Right atrium auricular region (tissue), 2 donors: ENCODE data around the gene NUP37. TPM values are rescaled to one million over a fixed set of nuclear protein-coding genes. Genes with fewer than 3 reads are reported as not detected.
A peak's percentile ranks its signal among the peaks of the same experiment; 100 is the strongest.

Experiments
- DNase-seq: peaks from one replicate; pipeline ENCODE4 v3.0.0-alpha.2; 2019; ENCODE audit warnings: low spot score
- H3K27ac ChIP-seq, 2 donors: fragments of 200-600 bp; sonication (generic); 1 replicate in 1 of 2; 2 replicates in 1 of 2; pipeline ENCODE4 v1.5.1; 2016 to 2019
- H3K27me3 ChIP-seq, 2 donors: fragments of 200-600 bp; sonication (generic); one replicate each; pipeline versions ENCODE4 v1.5.1 to v1.6.0; 2017 to 2019
- H3K36me3 ChIP-seq: fragments of 200-600 bp; sonication (generic); one replicate; pipeline ENCODE4 v1.5.1; 2016
- H3K4me1 ChIP-seq, 2 donors: fragments of 200-600 bp; sonication (generic); one replicate each; pipeline versions ENCODE4 v1.5.1 to v1.6.0; 2017 to 2019
- H3K4me3 ChIP-seq, 2 donors: fragments of 200-600 bp; sonication (generic); 1 replicate in 1 of 2; 2 replicates in 1 of 2; pipeline ENCODE4 v1.5.1; 2017 to 2019; ENCODE audit warnings: mild to moderate bottlenecking in 1 of 2, moderate library complexity in 1 of 2
- H3K9me3 ChIP-seq, 2 donors: fragments of 200-600 bp; sonication (generic); one replicate each; pipeline ENCODE4 v1.5.1; 2019
- total RNA-seq, 2 donors: library from RNA; depleted of rRNA; stranded (reverse); fragments of >200 nt; gene quantifications; one replicate each; pipeline ENCODE4 v1.1.0, GENCODE V29; 2016
- TF ChIP-seq, protein P1 (sequence below), 2 donors: fragments of 200-600 bp; sonication (generic); IDR thresholded peaks; one replicate each; pipeline ENCODE4 v1.5.1; 2019; ENCODE audit warnings: antibody characterized with exemption in 2 of 2

The NUP37 gene
- total RNA-seq, 2 donors from 2014 or later: 8.1 to 15.4 TPM

DNA sequence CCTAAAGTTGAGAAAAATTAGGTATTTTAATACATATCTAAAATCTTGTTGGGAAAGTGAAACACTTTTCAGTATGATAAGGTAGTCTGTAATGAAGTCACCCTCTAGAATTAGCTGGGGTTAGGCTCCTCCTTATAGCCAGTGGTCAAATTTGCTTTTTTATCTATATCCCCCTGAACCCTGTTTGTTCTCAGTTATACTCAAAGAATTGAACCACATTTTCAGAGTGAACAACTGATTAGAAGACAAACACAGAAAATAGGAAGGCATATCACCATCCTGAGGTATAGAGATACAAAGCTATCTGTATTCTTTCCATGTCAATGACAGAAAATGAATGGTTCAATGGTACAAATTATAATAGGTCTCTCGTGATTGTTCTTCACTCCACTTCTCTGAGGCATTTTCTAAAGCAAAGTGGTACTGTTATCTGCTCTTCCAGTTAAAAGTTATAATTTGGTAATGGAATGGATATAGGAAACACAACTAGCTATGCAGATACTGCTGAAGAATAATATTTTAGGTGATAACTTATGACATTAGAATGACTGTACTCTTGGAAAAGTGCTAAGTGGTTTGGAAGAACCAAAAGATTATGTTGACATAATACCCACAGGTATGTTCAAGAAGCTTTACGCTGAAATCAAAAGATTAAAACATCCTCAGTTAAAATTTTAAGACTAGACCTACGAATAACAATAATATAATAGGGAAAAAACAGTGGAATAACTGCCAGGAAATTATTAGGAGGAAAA is 85.7 kb downstream of the NUP37 start:
- H3K4me3 ChIP-seq: no peak overlapping the region
- no peaks in the 10 kb centered on the region for H3K4me1 ChIP-seq
- no peaks in the 10 kb centered on the region for H3K27me3 ChIP-seq
- H3K27ac ChIP-seq: no peak overlapping the region
- TF ChIP-seq, protein P1, sequence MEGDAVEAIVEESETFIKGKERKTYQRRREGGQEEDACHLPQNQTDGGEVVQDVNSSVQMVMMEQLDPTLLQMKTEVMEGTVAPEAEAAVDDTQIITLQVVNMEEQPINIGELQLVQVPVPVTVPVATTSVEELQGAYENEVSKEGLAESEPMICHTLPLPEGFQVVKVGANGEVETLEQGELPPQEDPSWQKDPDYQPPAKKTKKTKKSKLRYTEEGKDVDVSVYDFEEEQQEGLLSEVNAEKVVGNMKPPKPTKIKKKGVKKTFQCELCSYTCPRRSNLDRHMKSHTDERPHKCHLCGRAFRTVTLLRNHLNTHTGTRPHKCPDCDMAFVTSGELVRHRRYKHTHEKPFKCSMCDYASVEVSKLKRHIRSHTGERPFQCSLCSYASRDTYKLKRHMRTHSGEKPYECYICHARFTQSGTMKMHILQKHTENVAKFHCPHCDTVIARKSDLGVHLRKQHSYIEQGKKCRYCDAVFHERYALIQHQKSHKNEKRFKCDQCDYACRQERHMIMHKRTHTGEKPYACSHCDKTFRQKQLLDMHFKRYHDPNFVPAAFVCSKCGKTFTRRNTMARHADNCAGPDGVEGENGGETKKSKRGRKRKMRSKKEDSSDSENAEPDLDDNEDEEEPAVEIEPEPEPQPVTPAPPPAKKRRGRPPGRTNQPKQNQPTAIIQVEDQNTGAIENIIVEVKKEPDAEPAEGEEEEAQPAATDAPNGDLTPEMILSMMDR (IDR thresholded peaks at IDR 0.05): no peak
- DNase-seq: no peak
- H3K36me3 ChIP-seq: peaks cover 38% of the 10 kb centered on the region
- H3K9me3 ChIP-seq: no peaks in the 10 kb centered on the region

DNA sequence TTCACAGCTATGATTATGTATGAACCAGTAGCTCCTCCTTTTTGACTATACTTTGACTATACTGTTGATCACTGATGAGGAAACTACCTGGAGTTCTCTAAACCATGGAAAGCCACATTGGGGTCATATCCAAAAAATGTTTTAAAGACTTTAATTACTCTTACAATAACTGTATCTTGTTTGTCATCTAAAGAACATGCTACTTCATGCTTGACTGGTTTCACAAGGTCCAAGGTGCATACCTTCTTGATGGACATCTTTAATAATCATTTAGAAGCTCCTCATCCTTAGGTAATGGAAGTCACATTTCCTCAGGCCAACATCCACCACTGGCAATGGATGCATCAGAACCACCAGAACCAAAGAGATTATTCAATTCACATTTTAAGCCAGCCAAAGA is 88.1 kb downstream of the NUP37 start:
- TF ChIP-seq, protein P1 (IDR thresholded peaks at IDR 0.05): no peak
- Histone ChIP-seq H3K27me3 (no peaks in the 10 kb centered on the region), H3K4me1 (no peaks in the 10 kb centered on the region), H3K27ac (no peak overlapping the region), H3K36me3 (peaks cover 24% of the 10 kb centered on the region), H3K9me3 (no peaks in the 10 kb centered on the region), H3K4me3 (no peak overlapping the region)
- no peak for DNase-seq

GRCh38 chr12:102029141-102029540 is 90.8 kb downstream of the NUP37 start:
- no peak overlapping the region for H3K4me3 ChIP-seq
- H3K27me3 ChIP-seq: no peaks in the 10 kb centered on the region
- H3K9me3 ChIP-seq: no peaks in the 10 kb centered on the region
- no peaks in the 10 kb centered on the region for H3K4me1 ChIP-seq
- TF ChIP-seq, protein P1 (IDR thresholded peaks at IDR 0.05): no peak
- no peak for DNase-seq
- peaks cover 2% of the 10 kb centered on the region for H3K36me3 ChIP-seq
- peak overlapping the region in 1 of 2 donors; percentile 3 for H3K27ac ChIP-seq

- H3K9me3 ChIP-seq: no peaks in the 10 kb centered on the region
- no peaks in the 10 kb centered on the region for H3K27me3 ChIP-seq
- H3K27ac ChIP-seq: no peak overlapping the region
- peaks cover 10% of the 10 kb centered on the region for H3K36me3 ChIP-seq
- H3K4me1 ChIP-seq: no peaks in the 10 kb centered on the region
- TF ChIP-seq, protein P1 (IDR thresholded peaks at IDR 0.05): no peak
- DNase-seq: no peak
- no peak overlapping the region for H3K4me3 ChIP-seq
These were observed 93.2 kb downstream of the NUP37 start for GRCh38 chr12:102026728-102027127.

DNA sequence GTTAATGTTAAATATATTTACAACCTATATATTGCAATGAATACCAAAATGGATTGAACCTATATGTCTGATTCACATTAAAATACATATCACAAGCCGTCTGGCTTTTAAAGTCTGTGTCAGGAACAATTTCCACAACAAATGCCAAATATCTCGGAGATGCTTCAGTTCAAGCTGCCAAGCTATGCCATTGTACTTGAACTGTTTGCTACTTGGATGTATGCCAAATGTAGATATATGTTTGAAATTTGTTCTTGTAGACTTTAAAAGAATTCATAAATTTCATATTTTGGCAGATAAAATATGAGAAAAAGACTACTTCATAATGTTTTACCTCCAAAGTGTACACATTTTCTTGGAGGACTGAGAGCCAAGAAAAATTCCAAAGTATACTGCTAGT is 95.1 kb downstream of the NUP37 start:
- no peaks in the 10 kb centered on the region for H3K9me3 ChIP-seq
- no peak for DNase-seq
- peaks cover 10% of the 10 kb centered on the region for H3K36me3 ChIP-seq
- no peaks in the 10 kb centered on the region for H3K4me1 ChIP-seq
- no peak overlapping the region for H3K27ac ChIP-seq
- no peaks in the 10 kb centered on the region for H3K27me3 ChIP-seq
- TF ChIP-seq, protein P1 (IDR thresholded peaks at IDR 0.05): no peak
- no peak overlapping the region for H3K4me3 ChIP-seq
